A204.1 (cell line): ENCODE data around the gene MAPK9.
"Not testable (repeated sequence)": the region's sequence is repeated elsewhere in the genome, so short reads cannot be mapped to it uniquely, and the experiment has no call there.

Experiments
- FAIRE-seq: peaks from 2 replicates; lab custom pipeline; 2012; peaks lifted over from hg19 to GRCh38; lab: Jason Lieb, UNC

MAPK9 gene

DNA sequence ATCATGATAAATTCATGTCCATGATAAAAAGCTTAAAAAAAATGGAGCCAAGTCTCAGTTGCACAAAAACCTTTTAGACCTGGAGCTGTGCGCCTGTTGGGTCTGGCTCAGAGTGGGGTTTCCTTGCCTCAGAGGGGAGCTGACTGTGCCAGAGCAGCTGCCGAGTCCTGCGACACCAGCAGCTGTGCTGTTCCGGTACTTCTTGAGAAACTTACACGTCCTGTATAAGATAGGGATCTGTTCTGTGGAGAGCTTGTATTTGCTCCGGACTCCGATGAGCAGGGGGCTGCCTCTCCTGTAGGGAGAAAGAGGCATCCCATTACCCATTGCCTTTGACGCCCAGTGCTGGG is 32.7 kb upstream of the MAPK9 start:
- FAIRE-seq, result no peak

DNA sequence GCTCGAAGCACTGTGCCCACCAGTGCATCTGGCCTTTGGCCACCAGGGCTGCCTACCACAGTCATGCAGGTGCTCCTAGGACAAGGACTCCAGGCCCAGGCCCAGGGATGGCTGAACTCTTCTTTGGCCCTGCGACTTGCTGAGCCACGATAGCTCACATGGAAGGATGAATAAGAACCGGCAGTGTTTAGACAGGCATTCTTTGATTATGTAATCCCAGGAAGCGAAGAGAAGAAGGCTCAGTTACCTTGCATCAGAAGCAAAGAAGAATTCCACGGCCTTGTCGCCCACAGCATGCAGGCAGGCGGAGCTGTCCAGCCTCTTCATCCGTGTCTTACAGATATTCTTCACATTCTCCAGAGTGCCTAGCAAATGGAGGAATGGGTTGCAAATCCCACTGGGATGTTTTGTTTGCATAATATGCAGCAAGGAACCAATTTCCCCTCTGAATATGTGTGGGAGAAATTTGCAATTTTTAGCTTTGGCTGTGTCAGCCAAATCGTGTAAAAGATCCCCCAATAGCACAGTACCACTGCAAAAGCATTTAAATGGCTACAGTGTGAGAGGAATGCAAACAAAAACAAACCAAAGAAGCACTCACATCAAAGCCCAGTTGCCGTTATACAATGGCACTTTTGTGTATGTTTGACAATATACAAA is 32.2 kb upstream of the MAPK9 start:
- no peak for FAIRE-seq

DNA sequence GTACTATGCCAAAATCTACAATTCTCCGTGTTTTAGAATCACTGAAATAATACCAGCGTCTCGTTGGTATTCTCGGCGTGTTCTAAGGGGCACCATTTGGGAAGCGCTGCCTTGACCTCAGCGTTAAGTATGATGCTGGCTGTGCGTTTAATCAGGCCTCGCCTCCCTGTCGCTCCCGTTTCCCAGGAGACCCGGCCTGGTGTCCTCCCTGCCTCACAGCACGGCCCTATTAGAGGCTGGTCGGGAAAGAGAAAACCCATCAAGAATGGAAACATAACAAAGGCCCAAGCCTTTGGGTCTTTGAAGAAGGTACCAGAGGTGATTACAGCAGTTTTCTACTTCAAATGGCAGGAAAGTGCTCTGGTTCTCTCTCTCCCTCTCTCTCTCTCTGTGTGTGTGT is 31.3 kb upstream of the MAPK9 start:
- FAIRE-seq, result no peak

DNA sequence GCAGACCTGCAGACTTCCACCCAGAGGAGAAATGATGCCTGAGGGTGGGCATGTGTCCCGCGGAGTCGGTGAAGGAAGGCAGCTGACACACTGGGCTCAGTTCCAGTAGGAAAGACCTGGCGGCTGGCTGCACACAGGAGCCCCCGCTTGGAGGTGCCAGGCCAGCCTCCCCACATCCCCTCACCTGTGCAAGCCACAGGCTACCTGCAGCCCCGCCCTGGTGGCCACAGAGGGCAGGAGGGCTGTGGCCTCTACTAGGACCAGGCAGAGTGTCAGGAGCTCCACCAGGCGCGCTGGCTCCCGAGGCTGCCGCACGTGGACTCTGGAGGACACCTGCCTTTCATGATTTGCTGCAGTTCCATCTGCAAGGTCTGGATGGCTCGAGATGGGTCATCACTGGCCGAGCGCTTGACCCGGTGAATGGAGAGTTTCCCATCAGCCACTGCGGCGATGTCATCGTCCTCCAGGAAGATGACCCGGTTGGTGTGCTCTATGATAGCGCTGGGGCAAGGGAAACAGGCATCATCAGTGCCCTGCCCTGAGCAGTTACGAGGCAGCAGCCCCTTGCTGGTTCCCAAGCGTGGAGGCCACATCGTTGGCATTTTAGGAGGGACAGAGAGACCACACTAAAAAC is 26.7 kb upstream of the MAPK9 start:
- no peak for FAIRE-seq

DNA sequence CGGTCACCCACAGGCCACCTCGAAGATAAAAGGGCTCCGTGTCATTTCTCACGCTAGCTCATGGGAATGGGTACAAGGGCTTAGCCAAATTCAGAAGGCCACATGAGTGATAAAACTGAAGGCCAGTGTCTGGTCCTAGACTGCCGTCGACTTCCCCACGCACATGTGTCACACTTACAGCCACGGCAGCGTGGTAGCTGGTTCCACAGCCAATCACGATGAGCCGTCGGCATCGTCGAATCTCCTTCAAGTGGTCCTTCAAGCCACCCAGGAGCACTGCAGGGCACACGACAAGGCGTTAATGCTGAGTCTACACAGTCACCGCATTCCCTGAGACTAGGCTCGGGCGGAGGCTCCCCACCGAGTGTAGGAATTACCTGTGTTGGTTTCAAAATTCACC is 24.7 kb upstream of the MAPK9 start:
- FAIRE-seq, result no peak

DNA sequence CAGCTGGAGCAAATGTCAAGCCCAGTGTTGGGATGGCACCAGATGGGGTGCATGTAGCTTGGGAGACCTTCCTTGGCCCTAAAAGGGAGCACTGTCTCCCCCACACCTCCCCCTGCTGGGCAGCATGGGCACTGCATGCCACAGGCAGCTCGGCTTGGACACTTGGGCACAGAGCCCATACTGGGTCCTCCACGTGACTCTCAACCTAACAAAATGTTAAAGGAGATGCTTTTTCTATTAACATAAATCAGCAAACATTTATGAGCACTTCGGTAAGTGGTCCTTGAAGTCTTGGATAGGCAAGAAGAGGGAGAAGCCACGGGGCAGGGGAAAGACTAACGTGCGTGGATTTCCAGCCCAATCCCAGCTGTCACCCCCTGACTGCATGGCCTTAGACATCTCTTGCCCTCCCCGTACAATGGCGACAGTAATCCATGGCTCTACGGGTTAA is 23.9 kb upstream of the MAPK9 start:
- FAIRE-seq, result no peak

DNA sequence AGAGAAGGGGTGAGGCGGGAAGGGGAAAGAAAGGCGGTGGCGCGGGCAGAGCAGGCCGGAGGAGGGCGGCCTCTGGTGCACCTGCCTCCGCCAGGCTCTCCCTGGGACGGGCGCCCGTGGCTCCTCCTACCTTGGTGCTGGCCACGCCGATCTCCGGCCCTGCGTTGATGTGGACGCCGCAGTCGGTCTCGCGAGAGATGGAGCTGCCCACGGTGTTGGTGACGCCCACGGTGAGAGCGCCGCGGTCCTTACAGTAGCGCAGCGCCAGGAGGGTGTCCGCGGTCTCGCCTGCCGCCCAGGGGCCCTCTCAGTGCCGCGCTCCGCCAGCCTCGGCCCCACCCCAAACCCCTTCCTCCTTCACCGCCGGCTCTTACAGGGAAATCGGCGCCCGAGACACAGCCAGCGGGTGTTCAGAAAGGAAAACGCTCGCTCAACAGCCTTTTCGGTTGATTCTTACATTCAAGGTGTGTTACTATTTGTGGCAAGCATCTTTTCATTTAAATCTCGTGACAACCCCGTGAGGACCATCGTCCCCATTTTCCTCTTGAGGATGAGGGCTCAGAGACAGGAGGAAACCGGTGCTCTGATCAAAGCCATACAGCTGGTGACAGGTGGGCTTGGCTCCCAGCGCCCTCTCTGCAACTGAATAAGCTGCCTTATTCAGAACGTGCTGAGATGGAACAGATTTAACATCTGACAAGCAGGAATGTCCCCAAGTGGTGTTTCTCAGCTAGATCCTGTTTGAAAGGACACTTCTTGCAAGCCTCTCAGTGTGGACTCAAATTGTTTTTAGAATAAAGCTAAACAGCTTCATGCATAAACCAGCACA is 22.0 kb upstream of the MAPK9 start:
- FAIRE-seq, result no peak

DNA sequence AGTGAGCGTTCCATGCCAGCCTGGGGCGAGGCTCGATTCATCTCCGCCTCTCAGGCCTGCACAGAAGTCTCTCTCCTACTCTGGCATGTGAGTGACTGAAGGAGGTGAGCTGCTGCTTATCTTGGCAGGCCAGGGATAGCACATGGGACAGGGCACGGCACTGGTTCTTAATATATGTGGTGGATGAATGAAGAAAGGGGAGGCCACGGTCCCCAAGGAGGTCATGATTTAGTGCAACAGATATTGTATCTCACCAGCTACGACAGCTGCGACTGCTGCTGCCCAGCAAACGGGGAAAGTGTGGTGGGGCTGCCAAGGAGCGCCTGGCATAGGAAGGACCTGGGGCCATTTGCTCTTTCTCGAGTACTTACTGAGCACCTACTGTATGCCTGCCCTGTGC is 19.3 kb upstream of the MAPK9 start:
- no peak for FAIRE-seq

DNA sequence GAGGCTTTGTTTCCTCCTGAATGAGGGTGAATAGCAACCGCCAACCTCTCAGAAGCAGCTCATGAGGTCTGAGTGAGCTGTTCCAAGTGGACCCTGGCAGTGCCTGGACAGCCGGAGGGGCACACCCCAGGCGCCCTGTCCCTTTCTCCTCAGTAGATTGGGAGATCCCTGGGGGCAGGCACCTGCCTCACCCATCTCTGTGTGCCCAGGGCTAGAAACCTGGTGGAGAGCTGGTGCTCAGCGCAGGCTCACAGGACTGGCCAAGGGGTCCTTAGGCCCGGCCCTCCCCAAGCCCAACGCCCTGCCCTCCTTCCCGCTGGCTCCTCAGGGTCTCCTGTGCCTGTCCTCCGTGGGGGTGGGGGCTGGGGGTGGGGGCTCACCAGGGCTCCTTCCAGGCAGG is 14.9 kb upstream of the MAPK9 start:
- no peak for FAIRE-seq

DNA sequence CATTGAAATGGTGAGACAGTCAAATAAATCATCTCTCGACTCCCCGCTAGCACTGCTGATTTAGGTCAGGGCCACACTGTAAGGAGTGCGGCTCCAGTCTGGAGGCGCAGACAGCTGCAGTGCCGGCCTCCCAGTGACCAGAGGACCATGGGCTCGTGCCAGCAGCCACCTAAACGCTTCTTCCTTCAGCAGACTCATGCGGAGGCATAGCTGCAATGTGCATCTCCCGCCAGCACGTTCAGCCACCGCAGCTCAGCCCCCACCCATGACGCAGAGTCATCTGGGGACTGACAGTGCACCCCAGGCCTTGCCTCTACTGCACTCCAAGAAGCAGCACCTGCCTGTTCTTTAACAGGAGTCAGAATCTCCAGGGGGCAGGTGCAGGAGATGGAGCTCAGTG is 13.6 kb upstream of the MAPK9 start:
- FAIRE-seq, result no peak

DNA sequence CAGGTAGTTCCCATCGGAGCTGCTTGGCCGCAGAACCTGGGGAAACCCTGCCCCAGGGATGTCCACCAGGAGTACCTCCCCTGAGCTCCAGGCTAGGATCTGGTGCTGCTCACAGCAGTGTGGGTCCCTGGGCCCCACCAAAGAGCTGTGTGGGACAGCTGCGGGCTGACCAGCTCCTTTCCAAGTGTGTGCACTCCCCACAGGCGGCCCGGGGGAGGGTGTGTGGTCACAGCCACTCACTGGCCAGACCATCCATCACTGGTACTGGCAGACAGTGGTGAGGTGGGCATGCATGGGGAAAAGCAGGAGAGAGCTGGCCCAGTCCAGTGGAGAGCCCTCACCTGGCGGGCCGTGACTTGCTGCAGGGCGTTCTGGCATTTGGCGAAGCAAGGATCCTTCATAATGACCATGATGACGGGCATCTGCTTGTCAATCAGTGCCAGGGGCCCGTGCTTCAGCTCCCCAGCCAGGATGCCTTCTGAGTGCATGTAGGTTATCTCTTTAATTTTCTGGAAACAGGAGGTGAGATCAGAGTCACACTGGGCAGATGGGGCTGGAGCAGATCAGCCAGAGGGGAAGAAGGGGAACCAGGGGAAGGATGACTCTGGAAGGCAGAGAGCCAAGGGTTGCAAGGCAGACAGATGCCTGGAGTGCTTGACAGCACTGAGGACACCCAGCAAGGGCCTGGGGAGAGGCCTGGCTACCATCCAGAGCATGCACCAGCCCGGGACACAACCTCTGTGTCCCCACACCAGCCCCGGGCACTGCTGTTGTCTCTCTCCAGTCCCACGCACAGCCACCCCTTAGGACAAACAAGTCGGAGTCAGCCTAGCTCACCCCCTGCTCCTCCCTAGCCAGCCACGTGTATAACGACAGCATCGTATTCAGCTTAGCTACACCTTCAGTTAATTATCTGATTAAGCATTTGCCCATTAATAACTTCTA is 12.8 kb upstream of the MAPK9 start:
- FAIRE-seq, result no peak

DNA sequence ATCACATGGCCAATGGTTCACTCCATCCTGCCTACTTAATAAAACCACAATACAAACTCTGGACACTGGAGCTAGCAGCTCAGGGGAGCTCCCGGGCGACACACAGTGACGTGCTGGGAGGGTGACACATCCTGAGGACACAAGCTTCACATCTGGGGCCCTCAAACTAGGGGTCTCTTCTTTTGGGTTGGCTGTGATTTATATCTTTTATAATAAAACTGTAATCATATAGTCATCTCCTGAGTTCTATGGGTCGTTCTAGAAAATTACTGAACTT is 12.1 kb upstream of the MAPK9 start:
- no peak for FAIRE-seq

DNA sequence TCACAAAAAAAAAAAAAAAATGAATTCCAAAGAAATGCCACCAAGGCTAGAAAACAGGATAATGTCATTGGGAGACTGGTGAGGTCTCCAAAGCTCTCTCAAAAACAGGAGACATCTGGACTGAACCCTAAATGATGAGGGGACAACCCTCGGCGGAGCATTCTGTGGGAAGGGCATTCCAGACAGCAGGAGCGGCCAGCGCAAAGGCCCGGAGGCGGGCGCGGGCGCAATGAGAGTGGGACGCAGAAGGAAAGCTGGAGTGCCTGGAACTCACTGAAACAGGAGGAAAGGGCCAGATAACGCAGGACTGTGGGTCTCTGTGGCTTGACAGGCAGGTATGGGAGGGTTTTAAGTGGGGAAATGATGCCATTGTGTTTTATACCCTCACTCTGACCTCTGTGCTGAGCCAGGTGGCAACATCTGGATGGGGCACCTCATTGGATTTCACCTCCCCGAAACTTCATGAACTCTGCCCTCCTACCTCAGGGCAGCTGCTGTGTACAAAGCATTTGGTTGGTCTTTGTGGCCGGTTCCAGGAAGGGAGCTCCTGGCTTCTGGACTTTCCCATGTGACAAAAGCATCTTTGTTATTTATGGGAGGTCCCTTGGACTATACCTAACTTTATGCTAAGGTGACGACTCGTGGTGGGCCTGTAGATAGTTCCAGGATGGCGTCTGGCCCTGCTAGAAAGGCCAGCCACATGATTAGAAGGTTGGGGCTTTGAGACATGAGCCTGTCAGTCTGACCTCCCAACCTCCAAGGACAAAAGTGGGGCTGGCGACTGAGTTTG is 11.5 kb upstream of the MAPK9 start:
- no peak for FAIRE-seq

DNA sequence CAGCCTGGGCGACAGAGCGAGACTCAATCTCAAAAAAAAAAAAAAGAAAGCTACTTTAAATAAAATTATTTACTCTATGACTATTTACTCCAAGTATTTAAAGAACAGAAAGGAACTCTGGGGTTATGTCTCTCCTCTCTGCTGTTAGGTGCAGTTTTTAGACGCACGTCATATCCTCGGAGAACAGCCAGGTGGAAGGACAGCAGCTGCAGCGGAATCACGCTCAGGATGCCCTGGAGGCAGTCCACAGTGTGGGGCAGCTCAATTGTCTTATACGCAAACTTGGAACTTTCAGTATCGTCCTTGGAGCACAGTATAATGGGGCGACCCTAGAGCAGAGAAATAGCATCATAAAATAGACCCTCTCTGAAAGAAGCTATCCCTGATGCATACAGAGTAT is 10.4 kb upstream of the MAPK9 start:
- no peak for FAIRE-seq

DNA sequence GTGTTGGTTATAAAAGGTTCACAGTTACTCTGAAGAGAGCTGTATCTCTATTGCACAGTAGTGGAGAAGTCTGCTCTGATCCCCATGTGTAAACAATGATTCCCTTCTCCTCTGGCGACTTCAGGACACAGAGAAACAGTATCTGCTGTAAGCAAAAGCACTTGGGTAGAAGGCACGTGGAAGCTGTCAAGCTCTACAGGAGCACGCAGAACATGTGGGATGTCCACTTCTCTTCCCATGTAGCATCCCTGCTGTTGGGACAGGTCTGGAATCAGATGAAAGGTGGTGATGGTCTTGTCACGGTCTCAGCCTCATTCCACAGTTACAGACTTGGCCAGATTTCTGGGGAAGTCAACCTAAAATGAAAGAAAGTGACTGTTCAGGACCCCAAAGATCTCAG is 9.4 kb upstream of the MAPK9 start:
- no peak for FAIRE-seq

DNA sequence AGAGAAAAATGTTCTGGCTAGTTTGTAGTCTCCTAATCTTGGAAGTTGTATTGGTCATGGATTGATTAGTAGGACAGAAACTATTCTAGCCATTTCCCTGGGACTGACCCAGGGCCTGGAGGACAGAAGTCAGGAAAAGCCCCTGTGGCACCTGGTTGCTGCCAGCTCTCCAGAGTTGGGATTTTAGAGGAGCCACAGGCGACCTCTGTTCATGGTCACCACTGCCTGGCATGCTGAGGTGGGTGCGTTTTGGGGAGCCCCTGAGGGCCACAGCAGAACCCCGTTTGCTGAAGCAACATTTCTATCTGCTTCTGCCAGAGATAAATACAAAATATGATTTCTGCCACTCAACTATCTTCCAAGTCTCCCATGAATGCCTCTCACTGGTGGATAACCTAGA is 7.6 kb upstream of the MAPK9 start:
- FAIRE-seq, result no peak

DNA sequence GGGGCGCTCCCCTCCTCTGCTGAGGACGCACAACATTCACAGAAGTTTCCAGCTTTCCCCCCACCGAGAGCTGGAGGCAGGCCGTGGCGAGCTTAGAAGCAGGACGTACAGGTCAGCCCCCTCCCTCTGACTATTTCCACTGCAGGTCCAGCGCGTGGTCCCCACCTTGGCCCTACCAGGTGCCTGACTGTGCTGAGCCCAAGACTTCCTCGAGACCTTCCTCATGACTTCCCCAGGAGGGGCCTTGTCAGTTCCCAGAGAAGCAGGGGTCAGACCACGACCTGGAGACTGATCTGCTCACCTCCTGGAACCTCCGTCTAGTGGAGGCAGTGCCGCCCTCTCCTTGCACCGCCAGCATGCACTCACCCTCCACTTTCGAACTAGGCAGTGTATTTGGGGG is 7.1 kb upstream of the MAPK9 start:
- not testable (repeated sequence) for FAIRE-seq

DNA sequence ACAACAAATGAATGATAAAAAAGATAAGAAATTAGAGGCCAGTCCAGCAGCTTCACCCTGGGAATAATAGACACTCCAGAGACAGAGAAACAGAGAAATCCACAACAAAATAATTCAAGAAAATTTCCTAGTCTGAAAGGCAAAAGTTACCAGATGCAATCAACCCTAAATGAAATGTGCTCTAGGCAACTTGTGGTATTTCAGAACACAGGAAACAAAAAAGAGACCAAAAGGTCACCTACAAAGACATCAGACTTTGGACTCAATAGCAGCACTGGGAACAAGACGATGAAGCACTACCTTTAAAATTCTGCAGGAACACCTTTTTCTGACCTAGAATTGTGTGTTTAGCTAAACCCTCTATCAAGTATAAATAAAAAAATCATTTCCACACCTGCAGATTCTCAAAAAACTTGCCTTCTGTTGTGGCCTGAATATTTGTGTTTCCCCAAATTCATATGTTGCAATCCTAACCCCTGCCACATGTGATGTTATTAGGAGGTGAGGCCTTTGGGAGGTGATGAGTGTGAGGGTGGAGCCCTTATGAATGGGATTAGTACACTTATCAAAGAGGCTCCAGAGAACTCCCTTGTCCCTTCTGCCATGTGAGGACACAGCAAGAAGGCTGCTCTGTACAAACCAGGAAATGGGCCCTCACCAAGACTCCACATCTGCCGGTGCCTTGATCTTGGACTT is 5.9 kb upstream of the MAPK9 start:
- FAIRE-seq, result no peak

DNA sequence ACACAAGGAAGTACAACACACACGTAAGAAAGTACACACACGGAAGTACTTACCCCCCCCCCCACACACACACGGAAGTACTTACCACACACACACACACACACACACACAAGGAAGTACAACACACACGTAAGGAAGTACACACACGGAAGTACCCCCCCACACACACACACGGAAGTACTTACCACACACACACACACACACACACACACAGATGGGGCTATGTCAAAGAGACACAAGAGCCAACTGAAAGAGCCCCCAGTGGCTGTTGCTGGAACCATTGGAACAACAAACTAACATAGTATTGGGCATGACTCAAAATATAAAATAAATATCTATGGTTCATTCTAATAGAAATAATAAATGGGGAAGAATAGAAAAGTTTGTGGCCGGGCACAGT is 4.9 kb upstream of the MAPK9 start:
- FAIRE-seq, result no peak

DNA sequence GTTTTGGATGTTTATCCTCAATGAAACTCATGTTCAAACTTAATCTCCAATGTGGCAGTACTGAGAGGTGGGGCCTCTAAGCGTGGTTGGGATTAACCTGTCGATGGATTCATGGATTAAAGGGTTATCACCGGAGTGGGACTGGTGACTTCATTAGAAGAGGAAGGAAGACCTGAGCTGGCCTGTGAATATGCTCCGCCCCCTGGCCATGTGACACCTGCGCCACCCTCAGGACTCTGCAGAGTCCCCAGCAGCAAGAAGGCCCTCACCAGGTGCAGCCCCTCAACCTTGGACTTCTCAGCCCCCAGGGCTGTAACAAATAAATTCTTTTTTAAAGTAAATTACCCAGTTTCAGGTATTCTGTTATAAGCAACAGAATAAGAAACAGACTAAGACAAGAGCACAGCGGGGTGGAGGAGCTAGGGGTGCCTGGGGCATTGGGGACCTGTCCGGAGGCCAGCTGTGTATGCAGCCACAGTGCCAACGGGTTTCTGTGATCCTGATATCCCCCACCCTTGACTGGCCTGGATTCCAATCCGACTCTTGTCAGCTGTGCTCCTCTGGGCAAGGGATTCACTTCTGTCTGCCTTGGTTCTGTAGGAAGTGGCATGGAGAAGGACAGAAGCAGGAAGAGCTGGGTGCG is 3.2 kb upstream of the MAPK9 start:
- no peak for FAIRE-seq

DNA sequence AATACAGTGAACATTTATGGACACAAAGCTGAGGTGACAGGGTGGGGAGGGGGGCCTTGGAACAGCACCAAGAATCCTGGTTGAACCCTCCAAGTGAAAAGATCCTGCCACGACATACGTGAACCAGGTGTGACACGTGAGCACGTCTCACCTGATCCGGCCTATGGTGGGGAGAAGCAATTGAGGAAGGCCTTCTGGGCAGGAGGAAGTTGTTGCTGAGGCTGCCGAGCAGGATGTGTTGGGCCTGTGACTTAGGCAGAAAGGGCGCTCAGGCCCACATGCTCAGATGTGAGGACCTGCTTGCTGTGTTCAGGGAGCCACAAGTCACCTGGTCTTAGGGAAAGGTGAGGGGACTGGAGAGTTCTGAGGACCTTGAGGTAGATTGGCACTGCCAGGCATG is 2.5 kb upstream of the MAPK9 start:
- no peak for FAIRE-seq
